ENCODE measurements around the gene KIF20B. TPM values are rescaled to one million over a fixed set of nuclear protein-coding genes. Genes with fewer than 3 reads are reported as not detected.

The KIF20B gene
- total and polyA plus RNA-seq, 2 of the 8 experiments (the other 6 are each of a cell fraction or from before 2014, with no cell fraction given), result 4.5 to 72.0 TPM

DNA sequence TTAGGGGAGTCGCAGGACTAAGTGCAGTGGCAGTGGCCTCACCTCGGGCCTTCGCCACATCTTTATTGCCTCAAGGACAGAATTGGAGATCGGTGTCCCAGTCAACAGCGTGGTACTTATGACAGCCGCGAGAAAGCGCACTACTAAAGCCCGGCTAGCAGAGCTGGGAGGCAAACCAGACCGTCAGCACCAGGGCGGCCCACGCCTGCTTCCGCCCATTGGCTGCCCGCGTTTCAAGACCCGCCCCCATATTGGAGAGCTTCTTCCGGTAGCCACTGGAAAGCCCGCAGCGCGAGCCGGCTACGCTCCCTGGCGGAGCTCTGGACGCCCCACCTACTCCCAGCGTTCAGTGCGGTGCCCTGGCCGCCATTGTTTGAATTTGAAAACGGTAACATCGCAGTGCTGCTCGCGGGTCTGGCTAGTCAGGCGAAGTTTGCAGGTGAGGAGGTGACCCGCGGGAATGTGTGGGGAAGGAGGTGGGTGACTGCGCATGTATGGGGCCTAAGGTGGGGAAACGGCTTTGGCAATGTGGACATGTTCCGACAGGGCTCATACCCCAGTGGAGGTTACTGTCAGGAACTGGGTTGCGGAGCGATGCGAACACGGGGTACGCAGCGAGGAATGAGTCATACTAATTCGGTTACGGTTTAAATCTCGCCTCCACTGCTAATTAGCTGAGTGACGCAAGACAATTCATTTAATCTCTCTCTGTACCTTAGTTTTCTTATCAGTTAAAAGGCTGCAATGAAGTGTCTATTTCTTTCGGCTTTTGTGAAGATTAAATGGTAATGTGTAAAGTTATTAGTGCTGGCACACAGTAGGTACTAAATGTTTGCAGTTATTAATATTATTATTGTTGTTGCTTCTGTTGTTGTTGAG lies at the start of gene KIF20B (continued):
- TF ChIP-seq E2F6 (IDR thresholded peaks at IDR 0.05) (0 out of 2 replicates have a peak, but pooled peaks have one; percentile 25), FOSL1 (IDR thresholded peaks at IDR 0.05; ENCODE audit: insufficient read depth, low read depth, low read length) (no peak), HDAC2 (IDR thresholded peaks at IDR 0.05; ENCODE audit: borderline replicate concordance in 1 of 2, low read depth in 2 of 2, low read length in 2 of 2) (peak in 1 of 2 experiments; percentile 63; a peak in 1 of 4 replicates), SP2 (IDR thresholded peaks at IDR 0.05; ENCODE audit: low read length) (0 out of 2 replicates have a peak, but pooled peaks have one; percentile 4), EGR1 (IDR thresholded peaks at IDR 0.05; ENCODE audit: borderline replicate concordance, low read depth, low read length) (no peak; the same call in 1 of the 2 replicates), RBBP5 (IDR thresholded peaks at IDR 0.05; ENCODE audit: borderline replicate concordance, low read depth, low read length) (peak; percentile 96), SIN3A (conservative IDR thresholded peaks at IDR 0.05 in 1 of 2, IDR thresholded peaks at IDR 0.05 in 1 of 2; ENCODE audit: low read depth in 1 of 2, low read length in 2 of 2) (peak; percentile 55 to 81; a peak in 2 of 4 replicates), TEAD4 (IDR thresholded peaks at IDR 0.05; ENCODE audit: low read depth, low read length) (no peak), GABPA (IDR thresholded peaks at IDR 0.05; ENCODE audit: borderline replicate concordance, insufficient read depth, low read length) (0 out of 2 replicates have a peak, but pooled peaks have one; percentile 14), KDM1A (IDR thresholded peaks at IDR 0.05; ENCODE audit: borderline replicate concordance, low read length) (no peak), BCL11A (IDR thresholded peaks at IDR 0.05; ENCODE audit: low read depth in 2 of 2, low read length in 2 of 2) (no peak), TAF7 (optimal IDR thresholded peaks at IDR 0.05; ENCODE audit: borderline replicate concordance, low read depth, low read length) (peak; percentile 29), POU5F1 (IDR thresholded peaks at IDR 0.05; ENCODE audit: low read depth, low read length) (no peak), SUZ12 (IDR thresholded peaks at IDR 0.05; ENCODE audit: low read length) (no peak), RAD21 (IDR thresholded peaks at IDR 0.05 in 1 of 2, conservative IDR thresholded peaks at IDR 0.05 in 1 of 2; ENCODE audit: low read depth in 2 of 2, low read length in 2 of 2) (peak; percentile 41 to 56), MAX (IDR thresholded peaks at IDR 0.05) (peak; percentile 68), YY1 (IDR thresholded peaks at IDR 0.05; ENCODE audit: low read depth, low read length) (peak; percentile 96)
- TF ChIP-seq, protein P1, sequence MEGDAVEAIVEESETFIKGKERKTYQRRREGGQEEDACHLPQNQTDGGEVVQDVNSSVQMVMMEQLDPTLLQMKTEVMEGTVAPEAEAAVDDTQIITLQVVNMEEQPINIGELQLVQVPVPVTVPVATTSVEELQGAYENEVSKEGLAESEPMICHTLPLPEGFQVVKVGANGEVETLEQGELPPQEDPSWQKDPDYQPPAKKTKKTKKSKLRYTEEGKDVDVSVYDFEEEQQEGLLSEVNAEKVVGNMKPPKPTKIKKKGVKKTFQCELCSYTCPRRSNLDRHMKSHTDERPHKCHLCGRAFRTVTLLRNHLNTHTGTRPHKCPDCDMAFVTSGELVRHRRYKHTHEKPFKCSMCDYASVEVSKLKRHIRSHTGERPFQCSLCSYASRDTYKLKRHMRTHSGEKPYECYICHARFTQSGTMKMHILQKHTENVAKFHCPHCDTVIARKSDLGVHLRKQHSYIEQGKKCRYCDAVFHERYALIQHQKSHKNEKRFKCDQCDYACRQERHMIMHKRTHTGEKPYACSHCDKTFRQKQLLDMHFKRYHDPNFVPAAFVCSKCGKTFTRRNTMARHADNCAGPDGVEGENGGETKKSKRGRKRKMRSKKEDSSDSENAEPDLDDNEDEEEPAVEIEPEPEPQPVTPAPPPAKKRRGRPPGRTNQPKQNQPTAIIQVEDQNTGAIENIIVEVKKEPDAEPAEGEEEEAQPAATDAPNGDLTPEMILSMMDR (IDR thresholded peaks at IDR 0.05; ENCODE audit: control extremely low read depth in 1 of 3, insufficient read depth in 1 of 3, low read depth in 1 of 3, low read length in 3 of 3), result peak in 1 of 3 experiments; percentile 22; a peak in 1 of 4 replicates
